CD4-positive, alpha-beta T cell treated with Interleukin-4 for 4 hours (primary cell): ENCODE results near the gene FHIP2A.
A peak's percentile ranks its signal among the peaks of the same experiment; 100 is the strongest.
"Not testable (repeated sequence)": the region's sequence is repeated elsewhere in the genome, so short reads cannot be mapped to it uniquely, and the experiment has no call there.

Source experiments
- DNase-seq: peaks from one replicate; pipeline ENCODE4 v3.0.0-alpha.2; 2020

FHIP2A gene

GRCh38 chr10:114821293-114821914, at the start of gene FHIP2A:
TSS of gene FHIP2A (plus strand) at chr10:114821780. CDS start at chr10:114822079, 299 bp downstream.
- DNase-seq = peak; percentile 77

GRCh38 chr10:114772496-114773196, 48.9 kb upstream of the FHIP2A start:
- DNase-seq = no peak

GRCh38 chr10:114773197-114773532, 48.4 kb upstream of the FHIP2A start:
- DNase-seq = no peak

- DNase-seq = not testable (repeated sequence)
These were observed 46.5 kb upstream of the FHIP2A start for GRCh38 chr10:114775082-114775481.

GRCh38 chr10:114777415-114777814, 44.2 kb upstream of the FHIP2A start:
- no peak for DNase-seq

- no peak for DNase-seq
These were observed 41.6 kb upstream of the FHIP2A start for GRCh38 chr10:114779803-114780576.

- DNase-seq = no peak
These were observed 40.9 kb upstream of the FHIP2A start for GRCh38 chr10:114780577-114781184.

- no peak for DNase-seq
These were observed 38.9 kb upstream of the FHIP2A start for GRCh38 chr10:114782666-114783065.

- DNase-seq = no peak
These were observed 37.9 kb upstream of the FHIP2A start for GRCh38 chr10:114783686-114784085.

GRCh38 chr10:114786492-114786891, 35.1 kb upstream of the FHIP2A start:
- peak; percentile 53 for DNase-seq

- not testable (repeated sequence) for DNase-seq
These were observed 34.4 kb upstream of the FHIP2A start for GRCh38 chr10:114787131-114787530.

GRCh38 chr10:114791768-114792167, 29.8 kb upstream of the FHIP2A start:
- DNase-seq = no peak

- no peak for DNase-seq
These were observed 26.5 kb upstream of the FHIP2A start for GRCh38 chr10:114795039-114795438.

GRCh38 chr10:114800361-114800760, 21.2 kb upstream of the FHIP2A start:
- DNase-seq = no peak

- peak; percentile 57 for DNase-seq
These were observed 20.2 kb upstream of the FHIP2A start for GRCh38 chr10:114801411-114801813.

- DNase-seq = no peak
These were observed 19.4 kb upstream of the FHIP2A start for GRCh38 chr10:114802177-114802576.

GRCh38 chr10:114806562-114807391, 14.8 kb upstream of the FHIP2A start:
- DNase-seq = no peak

GRCh38 chr10:114808982-114809381, 12.6 kb upstream of the FHIP2A start:
- DNase-seq = peak; percentile 36

- peak; percentile 27 for DNase-seq
These were observed 10.7 kb upstream of the FHIP2A start for GRCh38 chr10:114810926-114811325.

- peak; percentile 18 for DNase-seq
These were observed 9.7 kb upstream of the FHIP2A start for GRCh38 chr10:114811862-114812261.

GRCh38 chr10:114815791-114816190, 5.8 kb upstream of the FHIP2A start:
- no peak for DNase-seq

- no peak for DNase-seq
These were observed 5.3 kb upstream of the FHIP2A start for GRCh38 chr10:114816308-114816707.

GRCh38 chr10:114819322-114819721, 2.3 kb upstream of the FHIP2A start:
- DNase-seq = no peak
